Neuron (in vitro differentiated cells): ENCODE data around the gene LHPP.

Experiments used
- H2AFZ ChIP-seq: one replicate; pipeline ENCODE4 v1.6.1; 2013; ENCODE audit warnings: low read depth, mild to moderate bottlenecking, inconsistent platforms, low read length, moderate library complexity
- H3K27me3 ChIP-seq: one replicate; pipeline ENCODE4 v1.6.1; 2013; ENCODE audit warnings: low read length; ENCODE audit not compliant: insufficient read depth
- H3K36me3 ChIP-seq: one replicate; pipeline ENCODE4 v1.6.1; 2013; ENCODE audit warnings: low read length; ENCODE audit not compliant: insufficient read depth
- H3K4me1 ChIP-seq: one replicate; pipeline ENCODE4 v1.6.1; 2013; ENCODE audit warnings: low read length; ENCODE audit not compliant: insufficient read depth
- H3K4me3 ChIP-seq: 2 replicates; pipeline ENCODE4 v1.5.1; 2013; ENCODE audit warnings: mild to moderate bottlenecking, low read length, moderate library complexity
- H3K9me3 ChIP-seq: one replicate; pipeline ENCODE4 v1.6.1; 2013; ENCODE audit warnings: low read length

The LHPP gene

GRCh38 chr10:124596962-124597845 is 135.6 kb downstream of the LHPP start:
- Histone ChIP-seq H3K27me3 (no peaks in the 10 kb centered on the region), H3K9me3 (peaks cover 8% of the 10 kb centered on the region)

DNA sequence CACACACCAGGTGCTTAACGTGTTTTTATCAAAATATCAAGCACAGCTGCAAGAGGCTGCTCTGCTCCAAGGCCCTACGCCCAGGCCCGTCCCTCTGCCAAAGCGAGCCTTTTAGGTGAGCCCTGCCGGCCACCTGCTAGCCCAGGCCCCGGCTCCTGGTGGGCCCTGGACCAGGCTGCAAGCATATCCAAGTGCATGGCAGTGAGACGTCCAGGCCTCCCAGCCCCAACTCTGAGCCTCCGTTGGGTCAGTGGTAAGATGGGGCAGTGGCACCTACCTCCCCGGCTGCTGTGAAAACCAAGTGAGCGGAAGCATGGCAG is 136.2 kb downstream of the LHPP start:
- Histone ChIP-seq H2AFZ (no peak overlapping the region), H3K4me3 (no peak overlapping the region), H3K4me1 (no peaks in the 10 kb centered on the region), H3K9me3 (peaks cover 5% of the 10 kb centered on the region), H3K27me3 (no peaks in the 10 kb centered on the region), H3K36me3 (no peaks in the 10 kb centered on the region)

More at GRCh38 chr10:124596962-124597845, 135.6 kb downstream of the LHPP start:
- Histone ChIP-seq H3K4me3 (no peak overlapping the region), H2AFZ (no peak overlapping the region), H3K4me1 (no peaks in the 10 kb centered on the region), H3K36me3 (no peaks in the 10 kb centered on the region)

DNA sequence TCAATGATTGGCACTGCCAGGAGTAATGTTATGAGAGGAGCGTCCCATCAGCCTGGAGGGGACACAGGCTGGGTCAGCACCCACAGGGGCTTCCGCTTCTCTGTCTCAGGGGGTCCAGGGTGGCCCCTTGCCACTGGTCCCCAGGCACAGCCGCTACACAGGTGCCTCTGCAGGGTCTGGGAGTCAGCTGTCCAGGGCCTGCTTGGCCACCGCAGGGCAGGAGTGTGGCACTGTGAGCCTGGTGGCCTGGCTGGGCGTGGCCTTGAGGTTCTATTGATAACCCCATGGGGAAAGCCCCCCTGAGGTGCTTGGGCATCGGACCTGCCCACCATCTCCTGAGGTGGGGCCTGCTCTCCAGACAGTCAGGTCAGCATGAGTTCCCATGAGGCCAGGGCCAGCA is 136.6 kb downstream of the LHPP start:
- Histone ChIP-seq H3K4me1 (no peaks in the 10 kb centered on the region), H3K4me3 (no peak overlapping the region), H3K9me3 (peaks cover 1% of the 10 kb centered on the region), H3K27me3 (no peaks in the 10 kb centered on the region), H2AFZ (no peak overlapping the region), H3K36me3 (no peaks in the 10 kb centered on the region)

DNA sequence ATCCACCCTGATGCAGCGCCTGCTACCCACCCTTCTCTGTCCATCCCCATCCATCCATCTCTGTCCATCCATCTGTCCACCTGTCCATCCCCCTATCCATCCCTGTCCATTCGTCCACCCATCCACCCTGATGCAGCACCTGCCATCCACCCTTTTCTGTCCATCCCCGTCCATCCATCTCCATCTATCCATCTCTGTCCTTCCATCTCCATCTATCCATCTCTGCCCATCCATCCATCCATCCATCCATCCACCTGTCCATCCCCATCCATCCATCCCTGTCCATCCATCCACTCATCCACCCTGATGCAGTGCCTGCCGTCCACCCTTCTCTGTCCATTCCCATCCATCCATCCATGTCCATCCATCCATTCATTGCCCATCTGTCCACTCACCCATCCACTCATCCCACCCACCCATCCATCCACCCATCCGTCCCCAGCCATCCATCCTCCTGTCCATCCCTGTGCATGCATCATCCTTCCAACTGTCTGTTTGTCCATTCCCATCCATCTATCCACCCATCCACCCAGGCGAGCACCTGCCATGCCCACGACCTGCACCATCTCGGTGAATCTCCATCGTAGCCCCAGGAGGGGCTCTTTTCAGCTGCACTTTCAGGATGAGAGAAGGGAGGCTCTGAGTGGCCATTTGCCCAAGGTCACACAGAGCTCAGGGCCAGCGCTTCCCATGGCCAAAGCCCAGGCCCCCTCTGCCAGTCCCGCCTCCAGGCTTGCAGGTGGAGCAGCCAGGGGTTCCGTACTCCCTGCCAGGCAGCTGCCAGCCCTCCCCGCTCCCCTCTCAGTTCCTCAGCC is 137.4 kb downstream of the LHPP start:
- Histone ChIP-seq H3K36me3 (no peaks in the 10 kb centered on the region), H3K27me3 (no peaks in the 10 kb centered on the region), H3K4me3 (no peak overlapping the region), H3K4me1 (no peaks in the 10 kb centered on the region), H3K9me3 (no peaks in the 10 kb centered on the region), H2AFZ (no peak overlapping the region)

- H3K4me1 ChIP-seq = no peaks in the 10 kb centered on the region
- no peak overlapping the region for H3K4me3 ChIP-seq
- H2AFZ ChIP-seq = no peak overlapping the region
- H3K27me3 ChIP-seq = no peaks in the 10 kb centered on the region
- H3K9me3 ChIP-seq = no peaks in the 10 kb centered on the region
- no peaks in the 10 kb centered on the region for H3K36me3 ChIP-seq
Observed at GRCh38 chr10:124599588-124600050, 138.0 kb downstream of the LHPP start.

- H3K9me3 ChIP-seq = no peaks in the 10 kb centered on the region
- H2AFZ ChIP-seq = no peak overlapping the region
- H3K4me3 ChIP-seq = no peak overlapping the region
- H3K4me1 ChIP-seq = no peaks in the 10 kb centered on the region
- no peaks in the 10 kb centered on the region for H3K27me3 ChIP-seq
- H3K36me3 ChIP-seq = no peaks in the 10 kb centered on the region
Observed at GRCh38 chr10:124600051-124600880, 138.6 kb downstream of the LHPP start.

DNA sequence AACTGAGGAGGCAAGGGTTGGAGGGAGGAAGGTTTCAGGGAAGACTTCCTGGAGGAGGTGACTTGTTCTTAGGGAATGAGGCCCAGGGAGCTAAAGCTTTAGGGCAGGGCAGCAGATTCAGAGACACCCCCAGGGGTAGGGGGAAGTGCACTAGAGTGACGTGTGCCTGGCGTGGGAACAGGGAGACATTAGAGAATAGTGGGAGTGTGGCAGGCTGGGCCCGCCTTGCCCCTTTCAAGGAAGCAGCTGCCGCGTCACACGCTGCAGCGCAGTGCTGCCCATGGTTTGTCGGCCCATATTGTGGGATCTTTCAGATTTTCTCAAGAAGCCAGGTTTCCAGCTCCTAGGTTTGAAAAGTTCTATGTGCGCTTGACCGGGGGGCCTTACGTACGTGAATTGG is 139.4 kb downstream of the LHPP start:
- Histone ChIP-seq H3K27me3 (no peaks in the 10 kb centered on the region), H2AFZ (no peak overlapping the region), H3K9me3 (no peaks in the 10 kb centered on the region), H3K36me3 (no peaks in the 10 kb centered on the region), H3K4me1 (no peaks in the 10 kb centered on the region), H3K4me3 (no peak overlapping the region)

GRCh38 chr10:124601431-124602120 is 140.0 kb downstream of the LHPP start:
- no peak overlapping the region for H2AFZ ChIP-seq
- H3K9me3 ChIP-seq = no peaks in the 10 kb centered on the region
- H3K36me3 ChIP-seq = no peaks in the 10 kb centered on the region
- H3K4me1 ChIP-seq = peaks cover 6% of the 10 kb centered on the region
- no peak overlapping the region for H3K4me3 ChIP-seq
- no peaks in the 10 kb centered on the region for H3K27me3 ChIP-seq

- no peaks in the 10 kb centered on the region for H3K9me3 ChIP-seq
Observed at GRCh38 chr10:124602121-124602561, 140.5 kb downstream of the LHPP start.

GRCh38 chr10:124602646-124603365 is 141.2 kb downstream of the LHPP start:
- no peaks in the 10 kb centered on the region for H3K9me3 ChIP-seq
- H2AFZ ChIP-seq = no peak overlapping the region
- no peak overlapping the region for H3K4me3 ChIP-seq
- no peaks in the 10 kb centered on the region for H3K36me3 ChIP-seq
- H3K27me3 ChIP-seq = no peaks in the 10 kb centered on the region
- peaks cover 12% of the 10 kb centered on the region for H3K4me1 ChIP-seq

More at GRCh38 chr10:124602121-124602561, 140.5 kb downstream of the LHPP start:
- Histone ChIP-seq H2AFZ (no peak overlapping the region), H3K4me3 (no peak overlapping the region), H3K36me3 (no peaks in the 10 kb centered on the region), H3K4me1 (peaks cover 11% of the 10 kb centered on the region), H3K27me3 (no peaks in the 10 kb centered on the region)

- Histone ChIP-seq H2AFZ (no peak overlapping the region), H3K4me1 (peaks cover 12% of the 10 kb centered on the region), H3K27me3 (no peaks in the 10 kb centered on the region), H3K36me3 (no peaks in the 10 kb centered on the region), H3K9me3 (no peaks in the 10 kb centered on the region), H3K4me3 (no peak overlapping the region)
Observed at GRCh38 chr10:124603376-124604213, 142.0 kb downstream of the LHPP start.
